ENCODE data around the gene FAM171A1. TPM values are rescaled to one million over a fixed set of nuclear protein-coding genes. Genes with fewer than 3 reads are reported as not detected.

Gene FAM171A1
- total and polyA plus RNA-seq, 2 experiments from 2014 or later = 38.9 to 41.5 TPM

DNA sequence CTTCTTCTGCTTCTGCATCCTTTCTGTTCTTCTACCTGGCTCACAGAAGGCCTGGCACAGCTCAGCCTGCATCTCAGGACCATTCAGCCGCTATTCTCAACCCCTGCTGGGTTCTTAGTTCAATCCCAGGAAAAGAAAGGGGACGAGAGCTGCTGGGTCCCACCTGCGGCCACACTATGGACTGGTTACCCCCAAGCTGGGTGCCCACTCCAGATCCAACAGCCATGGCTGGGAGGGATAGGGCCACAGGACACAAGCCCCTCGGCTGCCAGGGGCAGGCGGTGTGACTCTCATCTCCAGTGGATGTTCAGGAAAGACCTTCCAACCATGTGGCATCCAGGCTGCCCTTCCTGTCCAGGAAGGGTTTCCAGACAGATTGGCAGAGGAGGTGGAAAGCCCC, 105.0 kb downstream of the FAM171A1 start:
- DNase-seq (ENCODE audit: low read depth in 1 of 2, low spot score in 1 of 2) = no peak
- Histone ChIP-seq H3K36me3 (no peaks in the 10 kb centered on the region), H3K9me3 (ENCODE audit: low read depth) (no peaks in the 10 kb centered on the region), H3K4me3 (no peak overlapping the region), H3K27me3 (no peaks in the 10 kb centered on the region), H3K4me1 (ENCODE audit: low read depth) (peaks cover 15% of the 10 kb centered on the region), H3K27ac (no peak overlapping the region)
- TF ChIP-seq, protein P1, sequence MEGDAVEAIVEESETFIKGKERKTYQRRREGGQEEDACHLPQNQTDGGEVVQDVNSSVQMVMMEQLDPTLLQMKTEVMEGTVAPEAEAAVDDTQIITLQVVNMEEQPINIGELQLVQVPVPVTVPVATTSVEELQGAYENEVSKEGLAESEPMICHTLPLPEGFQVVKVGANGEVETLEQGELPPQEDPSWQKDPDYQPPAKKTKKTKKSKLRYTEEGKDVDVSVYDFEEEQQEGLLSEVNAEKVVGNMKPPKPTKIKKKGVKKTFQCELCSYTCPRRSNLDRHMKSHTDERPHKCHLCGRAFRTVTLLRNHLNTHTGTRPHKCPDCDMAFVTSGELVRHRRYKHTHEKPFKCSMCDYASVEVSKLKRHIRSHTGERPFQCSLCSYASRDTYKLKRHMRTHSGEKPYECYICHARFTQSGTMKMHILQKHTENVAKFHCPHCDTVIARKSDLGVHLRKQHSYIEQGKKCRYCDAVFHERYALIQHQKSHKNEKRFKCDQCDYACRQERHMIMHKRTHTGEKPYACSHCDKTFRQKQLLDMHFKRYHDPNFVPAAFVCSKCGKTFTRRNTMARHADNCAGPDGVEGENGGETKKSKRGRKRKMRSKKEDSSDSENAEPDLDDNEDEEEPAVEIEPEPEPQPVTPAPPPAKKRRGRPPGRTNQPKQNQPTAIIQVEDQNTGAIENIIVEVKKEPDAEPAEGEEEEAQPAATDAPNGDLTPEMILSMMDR (IDR thresholded peaks at IDR 0.05; ENCODE audit: low read depth, low read length) = no peak

DNA sequence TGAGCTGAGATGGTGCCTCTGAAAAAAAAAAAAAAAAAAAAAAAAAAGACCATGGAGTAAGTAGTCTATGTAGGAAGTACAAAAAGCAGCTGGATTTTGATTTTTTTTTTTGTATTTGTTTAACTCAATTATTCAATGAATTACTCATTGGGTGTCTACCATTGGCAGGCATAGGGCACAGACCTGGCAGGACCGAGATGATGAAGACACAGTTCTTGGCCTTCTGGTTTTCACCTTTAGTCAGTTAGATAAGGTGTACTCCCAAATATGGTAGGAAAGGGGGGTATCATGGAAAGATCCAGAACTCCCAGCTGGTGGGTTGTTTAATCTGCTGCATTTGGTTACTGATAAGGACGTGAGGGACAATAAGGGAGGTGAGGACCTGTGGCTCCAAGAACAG, 105.5 kb downstream of the FAM171A1 start:
- no peak for DNase-seq (ENCODE audit: low read depth in 1 of 2, low spot score in 1 of 2)
- Histone ChIP-seq H3K27ac (no peak overlapping the region), H3K9me3 (ENCODE audit: low read depth) (no peaks in the 10 kb centered on the region), H3K27me3 (no peaks in the 10 kb centered on the region), H3K4me3 (no peak overlapping the region), H3K4me1 (ENCODE audit: low read depth) (peaks cover 18% of the 10 kb centered on the region), H3K36me3 (no peaks in the 10 kb centered on the region)
- TF ChIP-seq, protein P1 (IDR thresholded peaks at IDR 0.05; ENCODE audit: low read depth, low read length) = no peak

DNA sequence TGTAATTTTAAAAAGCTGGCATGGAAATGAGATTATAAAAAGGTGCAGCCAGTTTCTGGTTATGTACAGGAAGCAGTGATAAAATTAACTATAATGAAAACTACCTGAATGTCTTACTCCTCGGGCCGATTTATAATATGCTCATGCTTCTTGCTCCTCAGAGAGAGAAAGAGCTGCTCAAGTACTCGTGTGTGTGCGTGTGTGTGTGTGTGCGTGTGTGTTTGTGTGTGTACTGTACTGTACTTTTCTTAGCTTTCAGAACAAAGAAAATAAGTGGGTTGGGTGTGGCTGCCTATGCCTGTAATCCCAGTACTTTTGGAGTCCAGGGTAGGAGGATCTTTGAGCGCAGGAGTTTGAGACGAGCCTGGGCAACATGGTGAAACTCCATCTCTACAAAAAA, 106.0 kb downstream of the FAM171A1 start:
- Histone ChIP-seq H3K36me3 (no peaks in the 10 kb centered on the region), H3K9me3 (ENCODE audit: low read depth) (no peaks in the 10 kb centered on the region), H3K27ac (no peak overlapping the region), H3K4me3 (no peak overlapping the region), H3K4me1 (ENCODE audit: low read depth) (peaks cover 18% of the 10 kb centered on the region), H3K27me3 (no peaks in the 10 kb centered on the region)
- DNase-seq (ENCODE audit: low read depth in 1 of 2, low spot score in 1 of 2) = no peak
- TF ChIP-seq, protein P1 (IDR thresholded peaks at IDR 0.05; ENCODE audit: low read depth, low read length) = no peak

DNA sequence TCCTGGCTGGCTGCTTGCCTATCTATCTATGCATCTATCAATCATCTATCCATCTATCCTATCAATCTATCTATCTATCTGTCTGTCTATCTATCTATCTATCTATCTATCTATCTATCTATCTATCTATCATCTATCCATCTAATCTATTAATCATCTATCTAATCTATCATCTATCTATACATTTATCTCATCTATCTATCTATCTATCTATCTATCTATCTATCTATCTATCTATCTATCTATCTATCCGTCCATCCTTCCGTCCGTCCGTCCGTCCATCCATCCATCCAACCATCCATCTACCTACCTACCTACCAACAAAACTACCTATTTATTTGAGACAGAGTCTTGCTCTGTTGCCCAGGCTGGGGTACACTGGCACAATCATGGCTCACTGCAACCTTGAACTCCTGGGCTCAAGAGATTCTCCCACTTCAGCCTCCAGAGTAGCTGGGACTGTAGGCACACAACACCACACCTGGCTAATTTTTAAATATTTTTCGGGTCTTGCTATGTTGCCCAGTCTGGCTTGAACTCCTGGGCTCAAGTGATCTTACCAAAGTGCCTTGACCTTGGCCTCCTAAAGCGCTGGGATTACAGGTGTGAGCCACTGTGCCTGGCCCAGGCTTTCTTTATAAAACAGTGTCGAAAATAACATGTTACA, 107.3 kb downstream of the FAM171A1 start:
- Histone ChIP-seq H3K4me3 (no peak overlapping the region), H3K9me3 (ENCODE audit: low read depth) (no peaks in the 10 kb centered on the region), H3K27ac (no peak overlapping the region), H3K36me3 (no peaks in the 10 kb centered on the region), H3K27me3 (no peaks in the 10 kb centered on the region), H3K4me1 (ENCODE audit: low read depth) (peaks cover 18% of the 10 kb centered on the region)
- no peak for DNase-seq (ENCODE audit: low read depth in 1 of 2, low spot score in 1 of 2)
- TF ChIP-seq, protein P1 (IDR thresholded peaks at IDR 0.05; ENCODE audit: low read depth, low read length) = no peak

DNA sequence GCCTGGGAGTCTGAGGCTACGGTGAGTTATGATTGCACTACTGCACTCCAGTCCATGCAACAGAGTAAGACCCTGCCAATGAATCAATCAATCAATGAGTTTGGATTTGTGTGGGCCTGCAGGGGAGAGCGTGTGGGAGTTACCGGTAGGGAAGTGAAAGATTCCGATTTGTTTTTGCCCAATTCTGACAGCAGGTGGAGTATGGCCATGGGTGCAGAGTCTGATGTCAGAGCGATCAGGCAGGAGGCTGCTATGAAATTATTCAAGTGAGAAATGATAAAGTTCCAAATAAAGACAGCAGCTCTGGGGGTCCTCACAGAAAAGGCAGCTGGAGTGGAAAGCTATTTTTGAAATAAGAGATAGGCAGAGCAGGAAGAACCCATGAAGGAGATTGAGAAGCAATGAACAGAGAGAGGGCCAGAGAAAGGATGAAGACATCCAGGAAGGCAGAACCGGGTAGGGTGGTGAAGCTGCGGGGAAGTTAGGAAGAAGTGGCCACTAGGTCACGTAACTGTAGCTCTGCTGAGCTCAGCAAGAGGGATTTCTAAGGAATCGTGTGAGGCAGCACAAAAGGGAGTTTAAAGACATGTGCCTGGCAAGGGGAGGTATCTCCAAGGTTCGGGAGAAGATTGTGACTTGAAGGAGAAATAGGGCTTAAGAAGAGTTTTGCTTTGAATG, 108.9 kb downstream of the FAM171A1 start:
- no peaks in the 10 kb centered on the region for H3K9me3 ChIP-seq (ENCODE audit: low read depth)
- no peaks in the 10 kb centered on the region for H3K27me3 ChIP-seq
- DNase-seq (ENCODE audit: low read depth in 1 of 2, low spot score in 1 of 2) = peak in 1 of 2 donors; percentile 57
- TF ChIP-seq, protein P1 (IDR thresholded peaks at IDR 0.05; ENCODE audit: low read depth, low read length) = peak; percentile 40
- H3K27ac ChIP-seq = no peak overlapping the region
- H3K36me3 ChIP-seq = no peaks in the 10 kb centered on the region
- H3K4me1 ChIP-seq (ENCODE audit: low read depth) = peaks cover 18% of the 10 kb centered on the region
- no peak overlapping the region for H3K4me3 ChIP-seq
